HG02973 (cell line): ENCODE measurements around the gene TMEM178B.
"Not testable (repeated sequence)": the region's sequence is repeated elsewhere in the genome, so short reads cannot be mapped to it uniquely, and the experiment has no call there.

Experiments used
- ATAC-seq: cut with Tn5 transposase; IDR thresholded peaks from one replicate; pipeline ENCODE4 v1.9.1; 2021; ENCODE audit warnings: moderate library complexity; ENCODE audit not compliant: unreplicated experiment

TMEM178B gene

DNA sequence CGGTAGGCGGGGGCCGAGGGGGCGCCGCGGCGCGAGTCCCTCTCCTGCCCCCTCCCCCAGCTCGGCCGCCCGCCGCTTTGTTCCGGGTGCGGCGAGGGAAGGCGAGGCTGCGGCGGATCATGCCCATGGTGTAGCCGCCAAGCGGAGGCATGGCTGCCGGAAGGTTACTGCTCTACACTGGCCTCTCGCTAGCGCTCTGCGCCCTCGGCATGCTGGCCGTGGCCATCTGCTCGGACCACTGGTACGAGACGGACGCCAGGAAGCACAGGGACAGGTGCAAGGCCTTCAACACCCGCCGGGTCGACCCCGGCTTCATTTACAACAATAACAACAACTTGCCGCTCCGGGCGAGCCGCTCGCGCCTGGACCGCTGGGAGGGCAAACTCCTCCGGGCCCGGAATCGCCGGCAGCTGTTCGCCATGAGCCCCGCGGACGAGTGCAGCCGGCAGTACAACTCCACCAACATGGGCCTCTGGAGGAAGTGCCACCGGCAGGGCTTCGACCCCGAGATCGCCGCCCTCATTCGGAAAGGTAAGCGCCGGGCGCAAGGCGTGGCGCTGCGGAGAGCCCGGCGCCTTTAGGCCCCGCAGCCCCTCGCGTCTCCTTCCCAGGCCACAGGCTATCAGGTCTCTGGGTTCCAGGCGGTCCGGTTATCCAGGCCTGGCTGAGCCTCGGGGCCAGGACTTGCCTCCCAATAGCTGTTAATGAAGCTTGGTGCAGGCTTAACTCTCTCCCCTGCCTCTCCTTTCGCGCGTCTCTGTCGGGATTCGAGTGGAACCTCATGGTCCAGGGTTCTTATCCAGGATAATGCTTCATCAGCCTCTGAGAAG, 513 bp downstream of the TMEM178B start:
- no peak for ATAC-seq

DNA sequence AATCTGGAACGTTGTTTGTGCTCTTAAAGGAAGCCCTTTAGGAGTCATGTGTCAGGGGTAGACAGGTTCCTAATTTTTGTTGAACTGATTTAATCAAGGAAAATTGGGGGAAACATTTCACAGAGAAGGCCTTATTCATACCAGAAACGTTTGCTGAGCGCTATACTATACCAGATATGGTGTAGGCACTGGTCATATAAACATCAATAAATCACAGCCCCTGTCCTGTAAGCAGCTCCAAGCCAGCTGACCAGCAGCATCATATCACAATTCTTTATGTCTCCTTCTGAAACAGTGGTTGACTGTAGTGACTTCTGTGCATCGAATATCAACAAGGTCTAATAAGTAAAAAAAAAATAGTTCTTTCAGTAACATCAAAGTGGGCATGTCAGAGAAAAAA, 1.1 kb downstream of the TMEM178B start:
- ATAC-seq: no peak

DNA sequence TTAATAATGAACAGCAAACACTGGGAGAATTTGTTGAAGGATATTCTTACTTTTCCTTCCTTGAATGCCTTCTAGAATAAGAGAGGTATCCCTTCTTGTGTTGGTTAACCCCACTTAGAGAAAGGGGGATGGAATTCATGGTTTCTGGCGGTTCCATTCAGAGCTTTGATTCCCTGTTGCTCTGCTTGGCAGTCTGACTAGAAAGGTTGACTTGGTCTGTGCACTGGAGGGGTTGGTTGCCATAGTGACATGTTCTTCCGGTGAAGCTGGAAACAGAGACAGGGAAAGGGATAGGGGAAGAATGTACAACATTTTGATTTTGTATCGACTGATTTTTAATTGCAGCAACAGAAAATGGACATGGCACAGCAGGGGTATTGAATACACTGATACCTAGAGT, 2.5 kb downstream of the TMEM178B start:
- no peak for ATAC-seq

GRCh38 chr7:141079219-141079618, 5.4 kb downstream of the TMEM178B start:
- no peak for ATAC-seq

- ATAC-seq: not testable (repeated sequence)
Observed at GRCh38 chr7:141089490-141089889, 15.6 kb downstream of the TMEM178B start.

GRCh38 chr7:141094336-141095070, 20.6 kb downstream of the TMEM178B start:
- ATAC-seq: no peak

DNA sequence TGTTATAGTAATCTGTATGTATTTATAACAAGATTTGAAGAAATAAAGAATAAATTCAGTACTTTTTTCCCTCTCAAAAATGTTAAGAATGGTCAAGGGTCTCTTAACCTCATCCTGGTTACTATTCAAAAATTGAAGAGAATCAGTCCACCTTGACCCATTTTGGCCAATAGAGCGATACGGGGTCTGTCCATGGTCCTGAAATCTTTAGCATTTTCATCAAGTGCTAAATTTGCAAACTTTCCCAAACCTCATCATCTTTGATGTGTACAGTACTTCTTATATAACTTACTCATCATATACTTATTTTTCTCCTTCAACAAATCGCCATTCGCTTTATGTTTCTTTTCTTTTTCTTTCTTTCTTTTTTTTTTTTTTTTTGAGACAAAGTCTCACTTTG, 23.6 kb downstream of the TMEM178B start:
- ATAC-seq: no peak

GRCh38 chr7:141102436-141102835, 28.6 kb downstream of the TMEM178B start:
- no peak for ATAC-seq

- no peak for ATAC-seq
Observed at GRCh38 chr7:141103847-141104429, 30.1 kb downstream of the TMEM178B start.

- no peak for ATAC-seq
Observed at GRCh38 chr7:141113131-141113530, 39.3 kb downstream of the TMEM178B start.

DNA sequence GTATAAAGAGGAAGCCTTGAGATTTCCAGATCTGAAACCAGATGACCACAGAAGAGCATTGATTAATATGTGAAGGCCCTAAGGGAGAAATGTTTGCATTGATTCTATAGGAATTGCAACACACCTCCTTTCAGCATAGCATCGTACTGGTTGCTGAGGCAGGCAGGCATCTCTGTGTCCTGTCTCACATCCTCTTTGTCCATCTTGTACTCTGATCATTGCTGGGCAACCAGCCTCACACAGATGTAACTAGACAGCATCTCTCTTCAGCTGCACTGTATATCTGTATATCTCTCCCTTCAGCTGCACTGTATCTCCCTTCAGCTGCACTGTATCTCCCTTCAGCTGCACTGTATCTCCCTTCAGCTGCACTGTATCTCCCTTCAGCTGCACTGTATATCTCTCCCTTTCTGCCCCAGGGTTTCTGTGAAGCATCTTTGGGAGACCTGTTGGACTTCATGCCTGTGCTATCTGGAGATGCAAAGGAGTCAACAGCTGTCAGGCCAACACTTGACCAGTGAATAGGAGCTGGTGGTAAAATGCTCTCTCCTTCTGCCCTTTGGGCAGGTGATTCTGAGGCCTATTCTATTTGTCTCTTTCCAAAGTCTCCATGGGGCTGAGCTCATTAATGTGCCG, 40.3 kb downstream of the TMEM178B start:
- no peak for ATAC-seq

DNA sequence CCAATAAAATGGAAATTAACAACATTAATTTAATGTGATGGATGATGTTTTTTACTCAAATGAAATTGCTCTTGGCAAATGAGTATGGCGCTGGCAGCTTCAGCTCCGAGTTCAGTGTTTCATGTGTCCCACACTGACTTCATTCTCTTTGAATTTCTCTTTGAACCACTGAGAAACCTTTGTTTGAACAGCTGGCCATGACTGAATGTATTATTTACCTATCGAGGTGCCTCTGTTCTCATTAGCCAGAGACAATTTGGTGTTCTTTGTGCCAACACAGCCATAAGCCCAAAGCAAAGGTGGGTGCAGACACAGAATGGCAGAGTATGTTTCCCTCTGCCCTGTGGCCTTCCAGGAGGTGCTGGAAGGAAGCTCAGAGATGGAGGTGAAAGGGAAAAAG, 42.1 kb downstream of the TMEM178B start:
- no peak for ATAC-seq

DNA sequence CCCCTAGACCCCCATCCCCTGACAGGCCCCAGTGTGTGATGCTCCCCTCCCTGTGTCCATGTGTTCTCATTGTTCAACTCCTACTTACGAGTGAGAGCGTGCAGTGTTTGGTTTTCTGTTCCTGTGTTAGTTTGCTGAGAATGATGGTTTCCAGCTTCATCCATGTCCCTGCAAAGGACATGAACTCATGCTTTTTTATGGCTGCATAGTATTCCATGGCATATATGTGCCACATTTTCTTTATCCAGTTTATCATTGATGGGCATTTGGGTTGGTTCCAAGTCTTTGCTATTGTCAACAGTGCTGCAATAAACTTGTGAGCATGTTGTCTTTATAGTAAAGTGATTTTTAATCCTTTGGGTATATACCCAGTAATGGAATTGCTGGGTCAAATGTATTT, 42.8 kb downstream of the TMEM178B start:
- not testable (repeated sequence) for ATAC-seq

DNA sequence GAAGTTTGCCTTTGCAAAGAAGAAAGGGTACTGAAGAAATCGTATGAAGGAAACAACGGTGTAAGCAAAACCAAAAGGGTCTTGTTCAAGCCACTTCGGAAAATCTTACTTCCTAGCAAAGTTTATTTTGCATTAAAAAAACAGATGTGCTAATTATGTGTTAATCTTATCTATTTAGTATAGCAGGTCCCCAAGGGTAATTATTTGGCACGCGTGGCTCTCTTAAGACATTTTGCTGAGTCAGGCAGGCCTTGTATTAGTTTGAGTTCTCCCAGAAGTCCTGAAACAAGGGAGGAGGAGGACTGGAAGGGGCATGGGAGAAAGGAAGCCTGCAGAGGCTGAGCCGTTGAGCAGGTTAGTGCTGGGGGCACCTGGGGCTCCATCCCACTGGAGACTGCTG, 44.9 kb downstream of the TMEM178B start:
- ATAC-seq: no peak

GRCh38 chr7:141119187-141119586, 45.3 kb downstream of the TMEM178B start:
- no peak for ATAC-seq

GRCh38 chr7:141122736-141123135, 48.9 kb downstream of the TMEM178B start:
- no peak for ATAC-seq

DNA sequence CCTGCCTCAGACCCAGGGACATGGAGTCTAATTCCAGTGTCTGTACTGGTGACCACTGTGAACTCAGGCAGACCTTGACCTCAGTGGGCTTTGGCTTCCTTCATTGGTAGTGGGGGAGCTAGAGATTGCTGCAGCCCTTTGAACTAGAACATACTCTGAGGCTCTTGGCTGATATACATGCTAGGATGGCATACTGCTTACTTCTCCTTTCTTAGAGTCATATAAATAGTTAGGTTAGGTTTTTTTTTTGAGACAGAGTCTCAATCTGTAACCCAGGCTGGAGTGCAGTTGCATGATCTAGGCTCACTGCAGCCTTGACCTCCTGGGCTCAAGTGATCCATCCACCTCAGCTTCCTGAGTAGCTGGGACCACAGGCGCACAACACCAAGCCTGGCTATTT, 49.7 kb downstream of the TMEM178B start:
- no peak for ATAC-seq

GRCh38 chr7:141126107-141126506, 52.2 kb downstream of the TMEM178B start:
- no peak for ATAC-seq

GRCh38 chr7:141128506-141128905, 54.6 kb downstream of the TMEM178B start:
- ATAC-seq: no peak

DNA sequence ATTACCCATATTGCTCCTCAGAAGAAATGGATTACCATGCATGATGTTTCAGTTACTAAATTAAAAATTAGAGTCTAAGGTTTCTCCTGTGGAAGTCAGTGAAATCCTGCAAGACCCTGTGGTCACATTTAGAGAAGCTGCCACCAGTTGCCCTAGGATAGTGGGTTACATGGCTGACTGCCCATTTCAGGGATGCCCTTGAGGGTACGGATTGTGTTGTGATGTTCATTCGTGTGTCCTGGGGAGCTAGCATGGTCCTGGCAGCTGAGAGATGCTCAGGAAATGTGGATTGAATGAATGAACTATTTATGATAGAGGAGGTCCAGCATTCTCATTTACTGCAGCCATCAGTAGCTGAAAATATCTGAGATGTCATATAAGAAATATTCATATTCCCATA, 55.1 kb downstream of the TMEM178B start:
- no peak for ATAC-seq

- ATAC-seq: no peak
Observed at GRCh38 chr7:141132671-141133070, 58.8 kb downstream of the TMEM178B start.
